ENCODE measurements around the gene ANXA6.

The ANXA6 gene

DNA sequence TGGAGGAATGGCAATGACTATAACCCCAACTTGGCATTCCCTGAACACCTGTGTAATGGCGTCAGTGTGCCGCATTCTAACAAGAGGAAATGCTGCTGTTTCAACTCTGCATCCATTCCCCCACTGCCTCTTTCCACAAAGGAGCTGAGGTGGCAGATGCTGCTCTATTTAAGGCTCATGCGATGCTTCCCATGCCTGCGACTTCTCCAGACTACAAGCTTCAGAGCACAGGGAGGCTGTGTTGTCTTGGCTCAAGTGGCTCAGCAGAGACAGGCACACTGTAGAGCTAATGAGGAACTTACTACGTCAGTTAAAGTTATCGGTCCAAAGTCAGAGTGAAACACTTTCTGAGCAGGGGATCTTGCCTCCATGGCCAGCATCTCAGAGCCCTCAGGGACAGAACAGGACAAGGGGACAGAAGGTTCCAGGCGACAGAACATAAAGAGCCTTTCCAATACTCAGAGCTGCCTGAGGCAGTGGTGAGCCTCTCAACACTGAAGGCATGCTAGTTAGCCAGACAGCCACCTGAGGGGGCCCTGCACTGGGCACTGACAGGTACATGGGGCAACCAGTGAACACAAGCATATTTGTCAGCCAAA is 98.6 kb downstream of the ANXA6 start:
- DNase-seq = no peak

DNA sequence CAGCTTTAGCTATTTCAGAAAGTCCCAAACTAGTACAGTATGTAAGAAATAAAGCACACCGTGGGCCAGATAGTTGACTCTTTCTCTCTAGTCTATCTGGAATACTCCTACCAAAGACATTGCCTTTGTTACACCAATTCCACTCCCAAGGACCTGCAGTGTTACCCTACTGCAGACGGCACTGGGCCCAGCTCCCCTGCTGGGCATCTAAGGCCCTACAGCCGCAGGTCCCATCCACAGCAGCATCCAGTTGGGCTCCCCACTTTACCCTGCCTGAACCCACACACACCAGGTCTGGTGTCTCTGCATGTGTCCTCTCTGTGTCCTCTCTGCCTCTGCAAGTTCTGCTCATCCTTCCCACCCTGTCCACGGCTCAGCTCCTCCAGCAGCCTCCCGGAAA is 99.3 kb downstream of the ANXA6 start:
- DNase-seq = no peak

DNA sequence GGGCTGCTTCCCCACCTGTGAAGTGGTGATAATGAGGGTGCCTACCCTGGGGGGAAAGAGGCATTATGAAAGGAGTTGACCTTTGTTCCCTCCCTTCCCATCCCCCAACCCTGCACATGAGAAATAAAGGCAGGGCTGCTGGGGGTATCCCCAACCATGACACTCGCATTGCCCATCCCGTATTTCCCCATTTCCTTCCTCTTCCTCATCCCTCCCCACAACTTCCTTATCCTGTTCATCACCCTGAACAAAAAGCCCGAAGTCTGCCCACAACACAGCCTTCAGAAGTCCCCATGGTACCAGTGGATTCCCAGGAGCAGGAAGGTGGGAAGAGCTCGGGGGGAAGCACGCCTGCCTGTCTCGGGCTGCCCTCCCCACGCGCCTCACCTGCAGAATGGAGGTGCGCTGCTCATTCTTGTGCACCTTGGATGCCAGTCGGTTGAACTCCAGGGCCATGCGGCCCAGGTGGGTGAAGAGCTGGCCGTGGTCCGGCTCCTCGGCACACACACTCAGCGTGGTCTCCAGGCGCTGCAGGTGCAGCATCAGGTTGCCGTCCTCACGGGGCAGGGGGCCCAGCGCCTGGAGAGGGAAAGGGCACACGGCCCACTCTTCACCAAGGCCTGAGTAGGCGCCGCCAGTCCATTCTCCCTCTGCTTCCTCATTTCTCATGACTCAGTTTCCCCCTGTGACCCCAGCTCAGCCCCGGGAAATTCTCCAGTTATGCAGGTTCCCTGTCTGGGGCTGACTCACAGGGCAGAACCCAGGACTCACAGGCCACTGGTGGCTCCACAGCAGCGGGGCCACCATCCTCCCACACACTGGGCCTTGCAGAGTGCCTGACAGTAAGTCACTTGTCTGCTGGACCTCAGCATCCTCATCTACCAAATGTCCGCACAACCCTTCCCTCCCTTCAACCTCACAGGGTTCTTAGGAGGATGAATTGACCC is 100.9 kb downstream of the ANXA6 start:
- no peak for DNase-seq

- DNase-seq = no peak
Measured at GRCh38 chr5:151055336-151055735, 102.2 kb downstream of the ANXA6 start.

GRCh38 chr5:151054709-151055108 is 102.9 kb downstream of the ANXA6 start:
- no peak for DNase-seq

- no peak for DNase-seq
Measured at GRCh38 chr5:151053796-151054462, 103.7 kb downstream of the ANXA6 start.

DNA sequence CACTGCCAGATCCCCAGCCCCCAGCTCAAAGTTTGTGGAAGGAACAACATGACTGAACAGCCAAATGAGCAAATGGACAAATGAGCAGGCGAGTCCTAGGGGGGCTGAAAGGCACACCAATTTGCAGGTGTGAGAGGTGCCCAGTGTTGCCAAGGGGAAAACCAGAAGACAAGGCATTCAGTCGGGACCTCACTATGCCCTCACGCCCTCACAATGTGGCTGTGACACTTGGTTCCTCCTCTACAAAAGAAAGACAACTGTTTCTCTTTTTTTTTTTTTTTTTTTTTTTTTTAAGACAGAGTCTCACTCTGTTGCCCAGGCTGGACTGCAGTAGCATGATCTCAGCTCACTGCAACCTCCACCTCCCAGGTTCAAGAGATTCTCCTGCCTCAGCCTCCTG is 104.7 kb downstream of the ANXA6 start:
- DNase-seq = no peak

GRCh38 chr5:151051931-151052608 is 105.5 kb downstream of the ANXA6 start:
- no peak for DNase-seq

DNA sequence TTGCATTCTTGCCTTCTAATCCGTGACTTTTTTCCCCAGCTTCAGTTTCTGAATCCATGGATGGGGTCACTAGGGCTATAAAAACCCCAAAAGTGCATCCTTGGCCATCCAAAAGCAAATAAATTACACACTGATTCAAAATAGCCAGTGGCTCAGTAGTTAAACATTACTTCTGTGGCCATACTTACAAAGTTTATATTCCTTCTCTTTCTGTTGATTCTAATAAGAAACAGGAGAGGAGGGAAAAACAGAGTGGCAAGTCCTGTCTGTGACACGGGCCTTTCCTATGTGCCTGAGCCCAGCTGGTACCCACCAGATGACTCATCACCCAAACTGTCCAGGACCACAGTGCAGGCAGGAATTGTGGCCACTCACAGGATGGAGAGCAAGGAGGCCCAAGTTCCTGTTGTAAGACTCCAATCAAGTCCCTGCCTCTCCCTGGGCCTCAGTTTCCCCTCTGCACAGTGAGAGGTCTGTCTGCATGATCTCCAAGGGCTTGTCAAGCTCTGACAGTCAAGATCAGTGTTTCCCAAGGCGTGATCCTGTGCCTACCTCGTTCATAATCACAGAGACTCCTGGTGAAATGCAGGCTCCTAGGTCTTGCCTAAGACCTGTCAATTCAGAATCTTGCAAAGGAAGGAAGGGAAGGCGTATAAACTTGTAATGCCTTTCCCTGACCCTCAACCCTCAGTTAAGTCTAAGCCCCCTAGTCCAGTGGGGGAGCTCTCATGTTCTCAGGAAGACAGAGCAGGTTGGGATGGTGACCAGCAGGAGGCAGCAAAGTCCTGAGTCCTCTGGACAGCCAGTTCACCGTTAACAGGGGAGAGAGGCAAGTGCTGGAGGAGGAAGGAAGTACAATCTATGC is 106.3 kb downstream of the ANXA6 start:
- DNase-seq = peak; percentile 51
